HG02588 (cell line): ENCODE results near the gene SLC7A4.
"Not testable (repeated sequence)": the region's sequence is repeated elsewhere in the genome, so short reads cannot be mapped to it uniquely, and the experiment has no call there.

Source experiments
- ATAC-seq: cut with Tn5 transposase; IDR thresholded peaks from one replicate; pipeline ENCODE4 v1.9.1; 2021; ENCODE audit warnings: mild to moderate bottlenecking, moderate library complexity; ENCODE audit not compliant: unreplicated experiment

SLC7A4 gene, protein sequence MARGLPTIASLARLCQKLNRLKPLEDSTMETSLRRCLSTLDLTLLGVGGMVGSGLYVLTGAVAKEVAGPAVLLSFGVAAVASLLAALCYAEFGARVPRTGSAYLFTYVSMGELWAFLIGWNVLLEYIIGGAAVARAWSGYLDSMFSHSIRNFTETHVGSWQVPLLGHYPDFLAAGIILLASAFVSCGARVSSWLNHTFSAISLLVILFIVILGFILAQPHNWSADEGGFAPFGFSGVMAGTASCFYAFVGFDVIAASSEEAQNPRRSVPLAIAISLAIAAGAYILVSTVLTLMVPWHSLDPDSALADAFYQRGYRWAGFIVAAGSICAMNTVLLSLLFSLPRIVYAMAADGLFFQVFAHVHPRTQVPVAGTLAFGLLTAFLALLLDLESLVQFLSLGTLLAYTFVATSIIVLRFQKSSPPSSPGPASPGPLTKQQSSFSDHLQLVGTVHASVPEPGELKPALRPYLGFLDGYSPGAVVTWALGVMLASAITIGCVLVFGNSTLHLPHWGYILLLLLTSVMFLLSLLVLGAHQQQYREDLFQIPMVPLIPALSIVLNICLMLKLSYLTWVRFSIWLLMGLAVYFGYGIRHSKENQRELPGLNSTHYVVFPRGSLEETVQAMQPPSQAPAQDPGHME

DNA sequence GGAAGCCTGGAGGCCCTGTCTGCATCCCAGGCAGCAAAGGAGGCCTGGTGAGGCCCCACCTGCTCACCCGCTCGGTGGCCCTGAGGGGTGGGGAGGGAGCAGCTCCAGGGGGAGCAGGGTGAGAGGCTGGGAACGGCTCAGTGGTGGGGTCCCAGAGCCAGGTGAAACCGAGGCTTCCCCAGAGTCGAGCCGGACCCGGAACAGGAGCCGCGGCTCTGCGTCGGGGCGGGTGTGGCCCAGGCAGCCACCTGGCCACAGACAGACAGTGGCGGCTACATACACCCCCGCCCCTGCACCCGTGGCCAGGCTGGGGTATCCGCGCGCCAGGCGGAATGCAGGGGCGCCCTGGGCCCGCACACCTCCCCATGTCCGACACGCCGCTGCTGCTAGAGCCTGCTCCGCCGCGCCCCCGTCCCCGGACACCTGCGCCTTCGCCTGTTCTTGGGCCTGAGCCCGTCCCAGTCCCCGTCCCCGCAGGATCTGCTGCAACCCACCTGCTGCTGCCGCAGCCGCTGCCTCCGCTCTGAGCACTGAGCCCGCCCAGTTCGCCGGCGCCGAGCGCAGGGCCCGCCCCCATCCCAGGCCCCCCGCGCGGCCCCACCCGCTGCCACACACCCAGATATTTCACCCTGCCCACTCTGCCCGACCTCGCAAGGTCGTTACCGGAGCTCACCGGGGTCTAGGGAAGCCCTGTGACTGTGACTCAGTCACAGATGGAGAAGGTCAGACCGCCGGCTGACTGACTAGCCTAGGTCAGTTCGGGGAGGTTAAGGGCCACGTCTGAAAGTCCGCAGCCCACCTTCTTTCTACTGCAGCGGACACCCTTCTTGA lies at the start of gene SLC7A4:
TSS of gene SLC7A4 (minus strand) at position 525 of the 831 bp plus-strand sequence. CDS start 749 bp downstream, outside the sequence.
- ATAC-seq: no peak

DNA sequence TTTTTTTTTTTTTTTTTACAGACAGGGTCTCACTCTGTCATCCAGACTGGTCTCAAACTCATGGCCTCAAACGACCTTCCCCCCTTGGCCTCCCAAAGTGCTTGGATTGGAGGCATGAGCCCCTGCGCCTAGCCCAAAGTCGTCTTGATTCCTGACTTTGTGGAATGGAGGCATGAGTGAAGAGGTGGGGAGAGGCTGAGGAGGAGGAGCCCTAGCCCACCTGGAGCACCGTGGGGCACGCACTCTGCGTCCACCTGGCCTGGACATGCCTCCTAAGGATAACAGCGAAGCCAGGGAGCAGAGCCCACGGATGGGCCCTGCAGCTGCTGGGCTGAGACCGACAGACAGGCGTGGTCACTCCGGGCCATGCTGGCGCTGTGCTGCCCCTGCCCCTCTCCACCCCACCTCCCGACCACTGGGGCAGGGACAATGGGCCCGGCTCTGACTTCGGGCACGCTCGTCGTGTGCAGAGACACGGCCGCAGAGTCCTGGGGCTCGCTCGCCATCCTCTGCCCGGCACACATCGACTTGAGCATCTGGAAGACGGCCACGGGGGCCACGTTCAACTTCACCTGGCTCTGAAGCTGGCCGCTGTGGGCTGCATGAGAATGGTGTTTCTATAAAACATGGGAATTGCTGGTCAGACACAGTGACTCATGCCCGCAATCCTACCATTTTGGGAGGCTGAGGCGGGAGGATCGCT lies 48.2 kb upstream of the SLC7A4 start:
- ATAC-seq: no peak

DNA sequence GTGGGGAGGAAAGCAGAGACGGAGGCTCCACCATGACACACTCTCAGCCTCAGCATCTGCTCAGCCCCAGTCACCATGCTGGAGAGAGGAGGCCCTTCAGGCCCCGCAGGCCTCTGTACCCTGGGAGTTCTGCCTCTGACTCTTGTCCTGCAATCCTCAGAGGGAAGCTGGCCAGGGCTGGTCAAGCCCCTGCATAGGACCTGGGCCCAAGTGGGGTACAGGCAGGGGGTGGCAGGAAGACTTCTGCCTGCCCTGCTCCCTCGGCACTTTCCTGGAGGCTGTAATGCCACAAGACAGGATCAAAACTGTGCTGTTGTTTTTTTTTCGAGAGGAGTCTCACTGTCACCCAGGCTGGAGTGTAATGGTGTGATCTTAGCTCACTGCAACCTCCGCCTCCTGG lies 47.1 kb upstream of the SLC7A4 start:
- no peak for ATAC-seq

DNA sequence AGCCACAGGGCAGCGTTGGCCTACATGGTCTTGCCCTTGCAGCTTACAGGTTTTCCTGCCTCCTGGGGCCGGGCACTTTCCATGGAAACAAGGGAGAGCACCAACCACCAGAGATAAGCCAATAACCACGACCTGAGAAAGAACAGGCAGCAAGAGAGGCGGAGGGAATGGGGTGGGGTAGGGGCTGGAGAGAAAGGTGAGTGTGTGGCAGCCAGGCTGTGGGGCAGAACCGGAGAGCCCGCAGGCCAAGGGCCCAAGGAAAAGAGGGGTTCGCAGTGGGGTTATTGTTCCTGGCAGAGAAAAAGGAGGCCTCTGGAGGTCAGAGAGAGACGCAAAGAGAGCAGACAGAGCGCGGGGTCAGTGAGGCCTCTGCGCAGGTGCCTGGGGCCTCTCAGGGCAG lies 46.6 kb upstream of the SLC7A4 start:
- ATAC-seq: no peak

DNA sequence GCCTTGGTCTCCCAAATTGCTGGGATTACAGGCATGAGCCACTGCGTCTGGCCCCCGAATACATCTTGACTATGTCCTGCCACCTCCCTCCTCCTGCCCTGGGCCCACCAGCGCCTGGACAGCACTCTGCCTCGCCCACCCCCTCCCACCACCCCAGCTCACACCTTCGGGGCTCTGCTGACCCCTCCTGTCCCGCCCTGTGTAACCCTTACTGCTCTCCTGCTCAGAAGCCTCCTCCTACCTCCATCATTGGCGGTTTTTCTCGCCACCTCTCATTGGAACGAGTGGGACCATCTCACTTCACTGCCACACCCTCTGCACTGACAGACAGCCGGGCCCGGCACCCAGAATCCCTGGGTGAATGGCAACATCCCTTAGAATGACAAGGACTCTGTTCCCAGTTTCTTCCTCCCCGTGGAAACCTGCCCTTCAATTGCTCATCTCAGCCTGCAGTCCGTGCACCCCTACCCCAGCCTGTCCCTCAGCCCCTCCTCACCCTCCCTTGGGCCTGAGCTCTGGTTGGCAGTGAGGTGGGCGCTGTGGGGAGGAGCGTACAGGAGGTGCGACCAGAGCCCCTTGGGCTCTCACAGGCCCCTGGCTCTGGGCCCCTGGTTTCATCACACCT lies 45.6 kb upstream of the SLC7A4 start:
- no peak for ATAC-seq

DNA sequence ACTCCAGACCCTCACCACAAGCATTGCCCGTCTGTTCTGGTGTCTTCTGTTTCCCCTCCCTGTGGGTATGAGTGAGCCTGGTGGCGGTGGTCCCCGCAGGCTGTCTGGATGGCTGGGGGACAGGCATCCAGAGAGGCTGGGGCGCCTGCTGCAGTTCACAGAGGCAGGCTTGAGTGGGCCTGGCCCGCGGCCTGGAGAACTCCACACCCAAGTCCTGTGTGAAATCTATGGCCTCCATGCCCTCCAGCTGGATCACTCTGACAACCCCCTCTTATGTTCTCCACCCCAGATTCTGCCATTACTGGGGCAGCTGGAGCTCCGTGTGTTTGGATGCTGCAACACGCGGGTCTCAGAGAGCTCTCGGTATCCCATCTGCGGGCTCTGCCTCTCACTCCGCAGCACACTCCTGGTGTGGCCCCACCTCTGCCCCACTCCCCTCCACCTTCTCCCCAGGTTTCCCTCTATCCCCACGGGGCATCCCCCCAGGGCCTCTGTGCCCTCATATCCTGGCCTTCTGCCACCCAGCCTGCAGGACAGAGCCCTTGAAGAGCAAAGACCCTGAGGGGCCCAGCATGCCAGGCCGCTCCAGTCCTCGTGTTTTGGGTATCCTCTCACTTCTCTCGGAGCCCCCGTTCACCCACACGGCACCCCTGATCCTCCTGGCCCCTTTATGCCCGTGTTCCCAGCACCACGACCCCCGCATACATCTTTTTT lies 44.7 kb upstream of the SLC7A4 start:
- no peak for ATAC-seq

DNA sequence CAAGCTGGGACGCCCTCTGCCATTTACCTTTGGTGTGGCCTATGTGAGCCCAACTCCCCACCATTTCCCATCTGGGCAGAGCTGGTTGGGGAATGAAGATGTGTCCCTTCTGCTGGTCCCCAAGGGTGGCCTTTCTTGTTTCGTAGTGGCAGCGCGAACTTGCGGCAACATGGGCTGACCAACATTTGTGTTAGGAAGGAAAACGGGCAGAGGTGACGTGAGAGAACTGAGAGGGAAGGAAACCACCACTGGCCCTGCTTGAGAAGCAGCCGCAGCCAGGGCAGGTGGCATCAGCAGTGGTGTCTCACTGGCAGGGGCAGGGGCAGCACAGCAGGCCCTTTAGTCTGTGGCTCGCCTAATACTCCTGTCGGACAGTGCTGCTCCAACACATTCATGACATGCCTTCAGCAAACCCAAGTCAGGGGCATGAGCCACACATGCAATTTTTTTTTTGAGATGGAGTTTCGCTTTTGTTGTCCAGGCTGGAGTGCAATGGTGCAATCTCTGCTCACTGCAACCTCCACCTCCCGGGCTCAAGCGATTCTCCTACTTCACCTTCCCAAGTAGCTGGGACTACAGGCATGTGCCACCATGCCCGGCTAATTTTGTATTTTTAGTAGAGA lies 43.3 kb upstream of the SLC7A4 start:
- no peak for ATAC-seq

DNA sequence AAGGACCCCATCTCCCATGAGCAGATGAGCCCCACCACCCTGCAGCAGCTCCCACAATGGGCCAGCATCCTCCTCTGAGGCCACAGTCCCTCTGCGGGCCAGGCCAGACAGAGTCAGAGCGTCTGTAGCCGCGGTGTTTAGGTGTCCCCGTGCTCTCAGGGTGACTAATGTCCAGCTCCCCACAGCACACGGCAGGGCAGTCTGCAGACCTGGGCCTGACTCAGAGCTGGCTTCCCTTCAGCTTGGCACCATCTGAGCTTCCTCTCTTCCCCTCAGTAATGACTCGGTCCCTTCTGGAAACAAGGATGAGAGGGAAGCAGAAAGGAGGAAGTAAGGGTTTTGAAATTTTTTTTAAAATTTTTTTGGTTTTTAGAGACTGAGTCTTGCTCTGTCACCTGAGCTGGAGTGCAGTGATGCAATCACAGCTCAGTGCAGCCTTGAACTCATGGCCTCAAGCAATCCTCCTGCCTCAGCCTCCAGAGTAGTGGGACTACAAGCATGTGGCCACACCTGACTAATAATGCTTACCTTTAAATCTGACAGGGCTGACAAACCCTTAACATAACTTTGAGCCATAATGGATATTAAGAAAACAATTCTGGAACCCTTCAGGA lies 41.8 kb upstream of the SLC7A4 start:
- no peak for ATAC-seq

DNA sequence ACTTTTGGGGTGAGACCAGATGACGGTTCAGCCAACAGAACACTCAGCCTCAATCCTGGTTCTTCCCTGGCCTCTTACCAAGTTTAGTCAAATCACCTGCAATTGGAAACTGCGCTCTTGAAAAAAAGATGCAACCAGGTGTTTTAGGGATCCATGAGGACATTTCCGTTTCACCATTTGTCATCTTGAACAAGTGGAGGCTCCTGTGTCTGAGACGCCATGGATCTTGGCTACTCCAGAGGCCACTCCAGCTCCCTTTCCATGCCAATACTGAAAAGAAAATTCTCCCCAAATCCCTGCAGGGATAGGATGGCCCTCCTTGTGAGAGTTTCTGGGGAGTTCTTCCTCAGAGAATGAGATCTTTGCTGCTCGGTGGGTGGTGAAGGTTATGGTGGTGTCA lies 41.1 kb upstream of the SLC7A4 start:
- ATAC-seq: no peak

DNA sequence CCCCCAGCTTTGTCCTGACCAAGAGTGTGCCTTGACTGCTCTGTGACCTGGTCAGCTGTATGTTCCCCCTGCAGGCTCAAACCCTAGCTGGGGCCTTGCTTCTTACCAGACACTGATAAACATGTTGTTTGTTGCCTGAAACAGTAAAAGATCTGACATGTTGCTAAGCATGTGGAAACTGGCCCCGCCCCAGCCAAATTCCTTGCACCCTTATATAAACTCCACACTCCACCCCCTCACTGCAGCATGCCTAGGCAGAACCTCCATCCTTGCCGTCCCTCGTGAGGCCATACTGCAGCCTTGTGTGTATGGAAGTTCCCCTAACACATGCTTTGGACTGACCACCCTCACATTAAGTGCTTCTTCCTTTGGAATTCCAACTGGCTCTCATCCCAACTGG lies 40.7 kb upstream of the SLC7A4 start:
- ATAC-seq: no peak

DNA sequence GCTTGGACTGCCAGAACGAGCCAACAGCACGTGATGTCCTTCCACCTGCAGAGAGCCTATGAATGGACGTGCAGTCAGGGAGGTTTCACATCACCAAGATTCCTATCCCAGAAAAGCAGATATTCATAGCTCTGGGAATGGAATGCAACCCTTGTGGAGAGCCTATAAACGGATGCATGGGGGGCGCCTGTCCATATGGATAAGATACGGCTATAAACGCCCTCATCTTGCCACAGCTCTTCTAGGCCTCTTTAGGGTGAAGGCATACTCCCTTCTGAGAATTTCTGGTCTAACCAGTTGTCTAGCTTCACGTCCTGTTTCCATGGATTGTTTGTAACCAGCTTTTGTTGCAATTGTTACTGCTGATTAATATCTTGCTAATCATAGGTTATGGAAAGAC lies 39.4 kb upstream of the SLC7A4 start:
- ATAC-seq: not testable (repeated sequence)

DNA sequence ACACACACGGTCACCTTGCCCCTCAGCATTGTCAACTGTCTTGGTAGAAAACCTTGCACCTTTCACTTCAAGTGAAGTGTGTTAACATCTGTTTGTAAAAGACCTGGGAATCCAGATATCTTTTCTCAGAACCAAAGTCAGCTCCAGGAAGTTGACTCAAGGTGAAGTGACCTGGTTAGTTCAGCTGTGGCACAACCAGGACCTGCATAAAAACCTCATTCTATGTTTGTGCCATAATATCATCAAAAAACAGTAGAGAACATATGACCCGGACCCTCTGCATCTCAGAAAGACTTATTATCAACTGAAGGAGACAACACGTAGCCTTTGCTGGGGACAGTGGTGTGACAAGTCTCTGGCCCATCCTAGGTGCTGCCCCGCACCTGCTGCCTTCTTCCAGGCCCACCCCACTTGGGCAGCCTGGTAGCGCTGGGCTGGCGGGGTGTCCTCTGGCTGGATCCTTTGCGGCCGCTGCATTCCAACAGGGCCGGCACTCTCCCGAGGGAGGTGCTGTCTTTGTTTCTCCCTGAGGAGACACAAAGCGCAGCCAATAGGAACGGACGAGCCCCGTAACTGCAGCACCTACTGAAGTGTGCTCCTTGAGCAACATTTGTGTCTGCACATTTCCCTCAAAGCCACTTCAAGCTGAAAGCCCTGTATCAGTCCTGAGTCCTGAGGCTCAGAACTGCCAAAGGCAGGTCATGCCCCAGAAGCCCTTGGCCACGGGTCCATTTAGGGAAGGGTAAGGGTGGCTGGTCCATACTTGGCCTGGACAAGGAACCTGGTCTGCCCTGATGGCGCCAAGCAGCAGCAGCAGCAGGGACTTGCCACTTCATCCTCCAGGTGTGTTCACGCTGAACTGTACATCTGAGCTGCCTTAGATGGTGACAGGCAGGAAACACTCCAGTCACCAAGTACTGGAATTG lies 38.6 kb upstream of the SLC7A4 start:
- no peak for ATAC-seq

DNA sequence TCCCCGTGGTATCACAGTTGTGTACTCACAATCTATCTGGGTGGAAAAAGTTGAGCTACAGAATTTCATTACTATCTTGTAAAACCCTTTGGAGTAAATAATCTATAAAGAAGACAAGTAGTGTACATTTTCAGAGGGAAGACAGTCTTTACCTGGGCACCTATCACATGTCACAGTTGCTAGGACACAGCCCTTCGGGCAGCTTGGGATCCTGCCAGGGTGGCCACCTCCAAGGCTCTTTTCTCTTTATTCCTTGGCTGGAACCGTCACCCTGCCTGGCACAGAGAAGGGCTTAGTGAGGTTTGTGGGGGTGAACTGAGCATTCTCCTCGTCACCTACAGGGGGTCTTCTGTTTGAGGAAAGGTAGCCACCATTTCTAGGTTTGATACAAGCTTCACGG lies 37.0 kb upstream of the SLC7A4 start:
- no peak for ATAC-seq

DNA sequence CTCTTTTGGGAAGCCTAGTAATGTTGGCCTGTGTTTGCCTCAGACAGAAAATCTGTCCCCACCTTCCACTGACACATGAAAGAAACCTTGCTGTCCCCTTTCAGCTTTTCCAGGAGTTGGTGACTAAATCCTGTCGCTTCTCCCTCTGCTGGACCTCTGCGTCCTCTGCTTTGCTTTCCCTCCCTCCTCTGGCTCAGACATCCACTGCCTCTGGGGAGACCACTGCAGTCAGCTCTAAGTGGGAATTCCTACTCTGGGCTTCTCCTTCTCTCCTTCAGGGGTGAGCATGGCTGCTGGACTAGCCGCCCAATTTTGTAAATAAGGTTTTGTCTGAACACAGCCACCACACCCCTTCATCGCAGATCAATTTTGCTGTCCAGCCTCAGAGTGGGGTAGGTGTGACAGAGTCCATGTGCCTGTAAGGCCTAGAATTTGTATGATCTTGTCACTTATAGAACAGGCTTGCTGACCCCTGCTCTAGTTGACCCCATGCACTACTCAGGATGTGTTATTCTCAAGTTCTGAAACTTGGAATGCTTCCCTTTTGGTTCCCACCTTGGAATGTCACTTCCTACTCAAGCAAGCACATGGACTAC lies 36.4 kb upstream of the SLC7A4 start:
- ATAC-seq: no peak

DNA sequence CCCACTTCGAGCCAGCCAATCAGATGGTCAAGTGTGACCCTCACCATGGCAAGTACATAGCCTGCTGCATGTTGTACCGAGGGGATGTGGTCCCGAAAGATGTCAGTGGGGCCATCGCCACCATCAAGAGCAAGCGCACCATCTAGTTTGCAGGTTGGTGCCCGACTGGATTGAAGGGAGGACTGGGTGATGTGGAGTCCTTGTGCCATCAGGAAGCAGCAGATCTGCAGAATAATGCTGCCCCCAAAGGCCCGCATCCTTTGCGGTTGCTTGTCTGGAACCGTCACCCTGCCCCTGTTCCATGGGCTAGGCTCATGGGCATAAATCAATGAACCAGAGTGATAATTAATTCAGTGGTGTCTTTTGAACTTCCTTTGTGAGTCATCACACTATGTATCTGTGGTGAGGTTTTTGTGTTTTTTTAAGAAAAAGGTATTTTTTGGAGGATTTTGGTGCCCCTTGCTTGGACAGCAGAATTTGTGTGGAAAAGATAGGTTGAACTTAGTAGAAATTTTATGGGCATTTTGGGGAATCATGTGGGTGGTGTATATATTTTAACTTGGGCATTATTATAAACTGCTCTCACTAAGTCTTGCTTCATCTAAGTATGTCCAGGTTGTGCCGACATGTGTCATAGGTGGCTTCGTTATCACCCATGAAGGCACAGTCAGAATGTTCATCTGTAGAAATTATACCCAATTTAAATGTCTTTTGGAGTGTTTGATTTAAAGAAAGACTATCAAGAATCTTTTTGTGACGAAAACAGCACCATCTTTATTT lies 35.7 kb upstream of the SLC7A4 start:
- ATAC-seq: no peak

DNA sequence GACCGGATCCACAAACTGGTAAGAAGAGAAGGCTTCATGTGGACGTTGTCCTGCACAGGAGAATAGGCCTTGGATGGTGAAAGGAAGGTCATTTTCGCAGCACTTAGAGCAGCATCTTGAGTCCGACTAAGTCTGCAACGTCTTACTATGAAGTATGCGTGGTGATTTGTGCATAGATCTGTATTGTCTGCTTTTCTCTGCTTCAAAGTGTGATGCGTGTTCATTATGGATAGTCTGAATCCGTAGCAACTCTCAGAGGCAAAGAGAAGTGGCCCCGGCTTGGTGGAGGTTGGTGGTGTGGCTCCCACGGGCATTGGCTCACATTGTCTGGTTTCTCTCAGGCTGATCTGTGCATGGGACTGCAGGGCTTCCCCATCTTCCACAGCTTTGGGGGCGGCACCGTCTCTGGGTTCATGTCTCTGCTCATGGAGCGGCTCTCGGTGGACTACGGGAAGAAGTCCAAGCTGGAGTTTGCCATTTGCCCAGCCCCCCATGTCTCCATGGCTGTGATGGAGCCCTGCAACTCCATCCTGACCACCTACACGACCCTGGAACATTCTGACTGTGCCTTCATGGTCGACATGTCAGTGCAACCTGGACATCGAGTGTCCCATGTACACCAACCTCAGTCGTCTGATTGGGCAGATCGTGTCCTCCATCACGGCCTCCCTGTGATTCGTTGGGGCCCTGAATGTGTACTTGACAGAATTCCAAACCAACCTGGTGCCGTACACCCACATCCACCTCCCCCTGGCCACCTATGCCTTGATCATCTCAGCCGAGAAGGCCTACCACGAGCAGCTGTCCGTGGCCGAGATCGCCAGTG lies 34.9 kb upstream of the SLC7A4 start:
- ATAC-seq: no peak
